Mesenchymal stem cell (in vitro differentiated cells and primary cell): ENCODE data around the gene MYH14.

Source experiments
- DNase-seq: peaks from one replicate; pipeline ENCODE4 v3.0.0-alpha.2; 2013
- H2AFZ ChIP-seq: one replicate; pipeline ENCODE4 v1.6.1; 2013; ENCODE audit warnings: low read depth, mild to moderate bottlenecking, control low read depth, inconsistent platforms, low read length, moderate library complexity
- H2AK5ac ChIP-seq: 2 replicates; pipeline ENCODE4 v1.6.1; 2013; ENCODE audit warnings: low read length, moderate library complexity, mild to moderate bottlenecking, inconsistent platforms; ENCODE audit not compliant: severe bottlenecking
- H2BK120ac ChIP-seq: one replicate; pipeline ENCODE4 v1.6.1; 2013; ENCODE audit warnings: low read depth, mild to moderate bottlenecking, inconsistent platforms, low read length, moderate library complexity
- H2BK12ac ChIP-seq, 2 experiments: one replicate each; pipeline ENCODE4 v1.6.1; 2013; ENCODE audit warnings: inconsistent platforms in 2 of 2, low read length in 2 of 2, mild to moderate bottlenecking in 2 of 2, moderate library complexity in 2 of 2, control low read depth in 1 of 2
- H2BK15ac ChIP-seq: one replicate; pipeline ENCODE4 v1.6.1; 2013; ENCODE audit warnings: mild to moderate bottlenecking, low read depth, inconsistent platforms; ENCODE audit not compliant: poor library complexity, severe bottlenecking
- H2BK5ac ChIP-seq: 2 replicates; pipeline ENCODE4 v1.6.1; 2013; ENCODE audit warnings: low read depth, mild to moderate bottlenecking, low read length, control low read depth, inconsistent platforms; ENCODE audit not compliant: poor library complexity, severe bottlenecking
- H3K14ac ChIP-seq, 2 experiments: one replicate each; pipeline ENCODE4 v1.6.1; 2013; ENCODE audit warnings: inconsistent platforms in 2 of 2, low read length in 2 of 2, control low read depth in 1 of 2, mild to moderate bottlenecking in 1 of 2, moderate library complexity in 1 of 2
- H3K18ac ChIP-seq, 2 experiments: one replicate each; pipeline ENCODE4 v1.6.1; 2013; ENCODE audit warnings: inconsistent platforms in 2 of 2, low read length in 2 of 2, control low read depth in 1 of 2, low read depth in 1 of 2, mild to moderate bottlenecking in 1 of 2
- H3K23ac ChIP-seq, 2 experiments: one replicate each; pipeline ENCODE4 v1.6.1; 2013; ENCODE audit warnings: inconsistent platforms in 2 of 2, low read length in 2 of 2, mild to moderate bottlenecking in 2 of 2, moderate library complexity in 2 of 2, control low read depth in 1 of 2
- H3K27ac ChIP-seq: 2 replicates; pipeline ENCODE4 v1.5.1; 2013; ENCODE audit warnings: mild to moderate bottlenecking, moderate library complexity, low read length, control low read depth, inconsistent platforms; ENCODE audit not compliant: poor library complexity, severe bottlenecking
- H3K27me3 ChIP-seq, 2 experiments: 2 replicates each; pipeline versions ENCODE4 v1.6.1 to v1.7.0; 2013; ENCODE audit warnings: low read length in 2 of 2, mild to moderate bottlenecking in 2 of 2, moderate library complexity in 2 of 2, control low read depth in 1 of 2, inconsistent platforms in 1 of 2; ENCODE audit not compliant: control insufficient read depth in 1 of 2, insufficient read depth in 1 of 2
- H3K36me3 ChIP-seq, 2 experiments: 2 replicates each; pipeline versions ENCODE4 v1.6.1 to v1.7.0; 2013; ENCODE audit warnings: low read length in 2 of 2, control low read depth in 1 of 2, inconsistent platforms in 1 of 2, low read depth in 1 of 2, mild to moderate bottlenecking in 1 of 2; ENCODE audit not compliant: insufficient read depth in 2 of 2, control insufficient read depth in 1 of 2
- H3K4ac ChIP-seq, 2 experiments: one replicate each; pipeline ENCODE4 v1.6.1; 2013; ENCODE audit warnings: inconsistent platforms in 2 of 2, low read length in 2 of 2, mild to moderate bottlenecking in 2 of 2, moderate library complexity in 2 of 2, control low read depth in 1 of 2, low read depth in 1 of 2
- H3K4me1 ChIP-seq: 2 replicates; pipeline ENCODE4 v1.6.1; 2013; ENCODE audit warnings: low read depth, low read length, control low read depth; ENCODE audit not compliant: control insufficient read depth, insufficient read depth
- H3K4me2 ChIP-seq: 2 replicates; pipeline ENCODE4 v1.6.1; 2013; ENCODE audit warnings: low read length, mild to moderate bottlenecking, inconsistent platforms; ENCODE audit not compliant: poor library complexity, severe bottlenecking
- H3K4me3 ChIP-seq, 2 experiments: 2 replicates each; pipeline versions ENCODE4 v1.5.1 to v1.7.0; 2013; ENCODE audit warnings: low read length in 2 of 2, mild to moderate bottlenecking in 2 of 2, control low read depth in 1 of 2, low read depth in 1 of 2; ENCODE audit not compliant: insufficient read depth in 1 of 2
- H3K79me1 ChIP-seq: replicated peaks from 2 replicates; pipeline ENCODE4 v1.6.1; 2013; ENCODE audit warnings: mild to moderate bottlenecking, control low read depth, low read length, inconsistent platforms; ENCODE audit not compliant: poor library complexity, severe bottlenecking
- H3K9ac ChIP-seq: 2 replicates; pipeline ENCODE4 v1.7.0; 2013; ENCODE audit warnings: mild to moderate bottlenecking, low read length, moderate library complexity
- H3K9me3 ChIP-seq: 2 replicates; pipeline ENCODE4 v1.7.0; 2013; ENCODE audit warnings: mild to moderate bottlenecking, low read length; ENCODE audit not compliant: control insufficient read depth
- H4K8ac ChIP-seq: one replicate; pipeline ENCODE4 v1.6.1; 2013; ENCODE audit warnings: inconsistent platforms, mild to moderate bottlenecking, low read length, moderate library complexity
- H4K91ac ChIP-seq: one replicate; pipeline ENCODE4 v1.6.1; 2013; ENCODE audit warnings: mild to moderate bottlenecking, low read length, inconsistent platforms
- WGBS: methylation state at CpG from one replicate; pipeline ENCODE4 v1.1.7; 2013; ENCODE audit warnings: mixed read lengths; 5-methylcytosine and 5-hydroxymethylcytosine counted together

MYH14 gene

DNA sequence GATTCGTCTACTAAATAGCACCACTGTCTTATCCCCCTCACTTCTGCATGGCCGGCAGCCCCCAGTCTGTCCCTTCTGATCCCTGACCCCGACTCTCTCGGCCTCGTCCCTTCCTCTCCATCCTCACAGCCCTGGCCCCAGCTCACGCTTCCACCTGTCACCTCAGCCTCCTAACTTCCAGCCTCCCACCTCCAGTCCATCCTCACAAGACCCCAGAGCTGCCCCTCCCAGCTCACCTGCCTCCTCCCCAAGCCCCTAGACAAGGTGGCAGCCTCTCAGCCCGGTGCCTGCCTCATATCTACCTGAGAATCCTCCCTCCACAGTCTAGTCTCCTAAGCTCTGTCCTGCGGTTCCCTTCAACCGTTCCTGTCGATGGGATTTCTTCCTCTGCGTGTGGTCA is 115.7 kb downstream of the MYH14 start:
- Histone ChIP-seq H4K91ac (no peak overlapping the region), H4K8ac (no peak overlapping the region), H3K4me2 (no peak overlapping the region), H3K27me3 (peaks cover 16 to 24% of the 10 kb centered on the region in 2 experiments), H3K27ac (no peak overlapping the region), H2BK120ac (no peak overlapping the region), H3K23ac (no peak overlapping the region), H2BK5ac (no peak overlapping the region), H3K4me1 (no peaks in the 10 kb centered on the region), H2BK15ac (no peak overlapping the region), H3K14ac (no peak overlapping the region), H3K4me3 (no peak overlapping the region), H3K79me1 (no peaks in the 10 kb centered on the region), H3K4ac (no peak overlapping the region), H3K9ac (no peak overlapping the region), H3K18ac (no peak overlapping the region), H2AFZ (no peak overlapping the region), H2AK5ac (no peak overlapping the region), H3K36me3 (no peaks in the 10 kb centered on the region), H2BK12ac (no peak overlapping the region), H3K9me3 (no peaks in the 10 kb centered on the region)
- no peak for DNase-seq
- WGBS, result 79% methylated on average over 11 of the region's 11 CpGs

- Histone ChIP-seq H3K23ac (no peak overlapping the region), H3K18ac (no peak overlapping the region), H2AFZ (no peak overlapping the region), H2BK12ac (no peak overlapping the region), H2BK120ac (no peak overlapping the region), H4K91ac (no peak overlapping the region), H3K79me1 (no peaks in the 10 kb centered on the region), H3K9ac (no peak overlapping the region), H4K8ac (no peak overlapping the region), H3K27me3 (peaks cover 9 to 20% of the 10 kb centered on the region in 2 experiments), H3K9me3 (no peaks in the 10 kb centered on the region), H3K4me2 (no peak overlapping the region), H2BK5ac (no peak overlapping the region), H3K4me1 (no peaks in the 10 kb centered on the region), H3K4me3 (no peak overlapping the region), H2BK15ac (no peak overlapping the region), H3K14ac (no peak overlapping the region), H3K27ac (no peak overlapping the region), H3K4ac (no peak overlapping the region), H3K36me3 (no peaks in the 10 kb centered on the region), H2AK5ac (no peak overlapping the region)
- no peak for DNase-seq
- 94% methylated on average over 11 of the region's 12 CpGs for WGBS
Measured at GRCh38 chr19:50320051-50320450, 116.6 kb downstream of the MYH14 start.

- Histone ChIP-seq H3K14ac (no peak overlapping the region), H4K8ac (no peak overlapping the region), H2BK120ac (no peak overlapping the region), H3K79me1 (no peaks in the 10 kb centered on the region), H3K4me1 (no peaks in the 10 kb centered on the region), H3K9me3 (no peaks in the 10 kb centered on the region), H4K91ac (no peak overlapping the region), H3K23ac (no peak overlapping the region), H2BK12ac (no peak overlapping the region), H3K18ac (no peak overlapping the region), H3K4me2 (no peak overlapping the region), H2AK5ac (no peak overlapping the region), H2AFZ (no peak overlapping the region), H3K27me3 (peaks cover 9 to 22% of the 10 kb centered on the region in 2 experiments), H3K4me3 (no peak overlapping the region), H3K27ac (no peak overlapping the region), H3K4ac (no peak overlapping the region), H2BK15ac (no peak overlapping the region), H3K9ac (no peak overlapping the region), H3K36me3 (no peaks in the 10 kb centered on the region), H2BK5ac (no peak overlapping the region)
- WGBS, result 91% methylated on average over 20 of the region's 20 CpGs
- DNase-seq, result no peak
Measured at GRCh38 chr19:50320596-50320995, 117.2 kb downstream of the MYH14 start.

- no peaks in the 10 kb centered on the region for H3K36me3 ChIP-seq
- peaks cover 11 to 24% of the 10 kb centered on the region in 2 experiments for H3K27me3 ChIP-seq
- H2BK12ac ChIP-seq, result no peak overlapping the region
- H3K79me1 ChIP-seq, result no peaks in the 10 kb centered on the region
- no peak overlapping the region for H2BK120ac ChIP-seq
- WGBS, result 72% methylated on average over 4 of the region's 4 CpGs
- peaks cover 4% of the 10 kb centered on the region for H3K4me1 ChIP-seq
- no peak overlapping the region for H3K4me2 ChIP-seq
- H3K9ac ChIP-seq, result no peak overlapping the region
- H3K18ac ChIP-seq, result no peak overlapping the region
- no peak overlapping the region for H3K23ac ChIP-seq
- no peak overlapping the region for H3K4ac ChIP-seq
- H3K27ac ChIP-seq, result no peak overlapping the region
- no peak overlapping the region for H2BK15ac ChIP-seq
- no peak for DNase-seq
- no peak overlapping the region for H3K4me3 ChIP-seq
- H2BK5ac ChIP-seq, result no peak overlapping the region
- no peak overlapping the region for H2AFZ ChIP-seq
- H3K9me3 ChIP-seq, result no peaks in the 10 kb centered on the region
- no peak overlapping the region for H3K14ac ChIP-seq
- H2AK5ac ChIP-seq, result no peak overlapping the region
- no peak overlapping the region for H4K91ac ChIP-seq
- H4K8ac ChIP-seq, result no peak overlapping the region
Measured at GRCh38 chr19:50321831-50322230, 118.4 kb downstream of the MYH14 start.
